ENCODE results near the gene OBSCN. TPM values are rescaled to one million over a fixed set of nuclear protein-coding genes. Genes with fewer than 3 reads are reported as not detected.

The OBSCN gene
- total RNA-seq, 2 experiments from 2014 or later: 80.8 to 82.2 TPM

DNA sequence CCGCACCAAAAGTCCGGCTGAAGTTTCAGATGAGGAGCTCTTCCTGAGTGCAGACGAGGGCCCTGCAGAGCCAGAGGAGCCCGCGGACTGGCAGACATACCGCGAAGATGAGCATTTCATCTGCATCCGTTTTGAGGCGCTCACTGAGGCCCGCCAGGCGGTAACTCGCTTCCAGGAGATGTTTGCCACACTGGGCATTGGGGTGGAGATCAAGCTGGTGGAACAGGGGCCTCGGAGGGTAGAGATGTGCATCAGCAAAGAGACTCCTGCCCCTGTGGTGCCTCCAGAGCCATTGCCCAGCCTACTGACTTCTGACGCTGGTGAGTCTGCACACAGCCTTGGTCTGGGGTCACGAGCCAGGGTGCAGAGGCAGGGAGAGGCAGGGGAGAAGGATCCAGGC lies 114.1 kb downstream of the OBSCN start:
- Histone ChIP-seq H3K27me3 (ENCODE audit: control insufficient read depth in 1 of 2, insufficient read depth in 2 of 2, low read length in 2 of 2) (no peaks in the 10 kb centered on the region), H3K4me1 (ENCODE audit: insufficient read depth, low read length) (no peaks in the 10 kb centered on the region), H3K4me3 (ENCODE audit: low read length) (no peak overlapping the region), H3K36me3 (ENCODE audit: insufficient read depth, low read length) (peaks cover 41% of the 10 kb centered on the region), H3K9me3 (ENCODE audit: control insufficient read depth in 1 of 2, insufficient read depth in 1 of 2, low read length in 2 of 2) (peaks cover 0 to 9% of the 10 kb centered on the region in 2 experiments), H3K27ac (ENCODE audit: low read depth in 1 of 2, low read length in 2 of 2) (no peak overlapping the region)
- TF ChIP-seq CTCF (IDR thresholded peaks at IDR 0.05): no peak
- no peak for DNase-seq
- ChIA-PET POLR2A (no interaction called here), CTCF (no interaction called here)
- H3K27ac Mint-ChIP-seq: no peak overlapping the region
- no peaks in the 10 kb centered on the region for H3K9me3 Mint-ChIP-seq
- H3K4me1 Mint-ChIP-seq (ENCODE audit: low read depth): no peaks in the 10 kb centered on the region
- intact Hi-C loops (cut with DNase I, micrococcal nuclease): no loop called here
- H3K4me3 Mint-ChIP-seq: no peak overlapping the region
- no peak for ATAC-seq (ENCODE audit: poor library complexity)
- H3K27me3 Mint-ChIP-seq: no peaks in the 10 kb centered on the region
- peaks cover 62% of the 10 kb centered on the region for H3K36me3 Mint-ChIP-seq (ENCODE audit: low read depth)

DNA sequence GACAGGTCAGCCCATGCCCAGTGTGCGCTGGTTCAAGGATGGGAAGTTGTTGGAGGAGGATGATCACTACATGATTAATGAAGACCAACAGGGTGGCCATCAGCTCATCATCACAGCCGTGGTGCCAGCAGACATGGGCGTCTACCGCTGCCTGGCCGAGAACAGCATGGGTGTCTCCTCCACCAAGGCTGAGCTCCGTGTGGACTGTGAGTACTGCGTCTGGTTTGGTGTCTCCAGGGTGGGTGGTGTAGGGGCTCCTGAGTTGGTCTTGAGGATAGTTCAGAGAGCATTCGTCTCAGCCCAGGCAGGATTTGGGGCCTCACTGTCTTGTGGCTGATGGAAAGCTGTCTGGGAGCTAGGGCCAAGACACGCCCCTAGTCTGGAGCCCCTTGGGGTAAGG lies 115.6 kb downstream of the OBSCN start:
- H3K27me3 Mint-ChIP-seq: no peaks in the 10 kb centered on the region
- POLR2A ChIA-PET: no interaction called here

DNA sequence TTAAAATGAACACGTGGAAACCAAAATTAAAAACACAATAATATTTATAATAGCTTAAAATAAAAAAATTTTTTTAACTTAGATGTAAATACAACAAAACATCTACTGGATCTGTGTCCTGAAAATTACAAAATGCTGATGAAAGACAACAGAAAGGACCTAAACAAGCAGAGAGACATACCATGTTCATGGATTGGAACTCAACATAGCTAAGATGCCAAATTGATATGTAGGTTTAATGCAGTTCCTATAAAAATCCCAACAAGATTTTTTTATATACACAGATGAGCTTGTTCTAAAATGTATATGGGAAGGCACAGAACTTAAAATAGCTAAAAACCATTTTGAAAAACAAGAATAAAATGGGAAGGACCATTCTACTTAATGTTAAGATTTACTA lies 117.4 kb downstream of the OBSCN start:
- H3K4me3 ChIP-seq (ENCODE audit: low read length): no peak overlapping the region
- H3K9me3 ChIP-seq (ENCODE audit: control insufficient read depth in 1 of 2, insufficient read depth in 1 of 2, low read length in 2 of 2): peaks cover 0 to 4% of the 10 kb centered on the region in 2 experiments
- Mint-ChIP-seq H3K4me3 (no peak overlapping the region), H3K27me3 (no peaks in the 10 kb centered on the region), H3K4me1 (ENCODE audit: low read depth) (peaks cover 6% of the 10 kb centered on the region), H3K36me3 (ENCODE audit: low read depth) (peaks cover 72% of the 10 kb centered on the region), H3K9me3 (no peaks in the 10 kb centered on the region), H3K27ac (no peak overlapping the region)
- peaks cover 26% of the 10 kb centered on the region for H3K36me3 ChIP-seq (ENCODE audit: insufficient read depth, low read length)
- no peaks in the 10 kb centered on the region for H3K27me3 ChIP-seq (ENCODE audit: control insufficient read depth in 1 of 2, insufficient read depth in 2 of 2, low read length in 2 of 2)
- no peak for ATAC-seq (ENCODE audit: poor library complexity)
- H3K4me1 ChIP-seq (ENCODE audit: insufficient read depth, low read length): no peaks in the 10 kb centered on the region
- CTCF ChIA-PET: no interaction called here
- POLR2A ChIA-PET: no interaction called here
- TF ChIP-seq CTCF (IDR thresholded peaks at IDR 0.05): no peak
- DNase-seq: no peak
- H3K27ac ChIP-seq (ENCODE audit: low read depth in 1 of 2, low read length in 2 of 2): no peak overlapping the region
- intact Hi-C loops (cut with DNase I, micrococcal nuclease): no loop called here

More for the DNA sequence above, 115.6 kb downstream of the OBSCN start:
- TF ChIP-seq CTCF (IDR thresholded peaks at IDR 0.05): no peak
- Histone ChIP-seq H3K27ac (ENCODE audit: low read depth in 1 of 2, low read length in 2 of 2) (no peak overlapping the region), H3K9me3 (ENCODE audit: control insufficient read depth in 1 of 2, insufficient read depth in 1 of 2, low read length in 2 of 2) (peaks cover 0 to 9% of the 10 kb centered on the region in 2 experiments), H3K4me3 (ENCODE audit: low read length) (no peak overlapping the region), H3K27me3 (ENCODE audit: control insufficient read depth in 1 of 2, insufficient read depth in 2 of 2, low read length in 2 of 2) (no peaks in the 10 kb centered on the region), H3K36me3 (ENCODE audit: insufficient read depth, low read length) (peaks cover 37% of the 10 kb centered on the region), H3K4me1 (ENCODE audit: insufficient read depth, low read length) (no peaks in the 10 kb centered on the region)
- Mint-ChIP-seq H3K36me3 (ENCODE audit: low read depth) (peaks cover 67% of the 10 kb centered on the region), H3K9me3 (no peaks in the 10 kb centered on the region), H3K4me3 (no peak overlapping the region), H3K27ac (no peak overlapping the region), H3K4me1 (ENCODE audit: low read depth) (peaks cover 6% of the 10 kb centered on the region)
- intact Hi-C loops (cut with DNase I, micrococcal nuclease): no loop called here
- ATAC-seq (ENCODE audit: poor library complexity) (no peak), DNase-seq (no peak)
- CTCF ChIA-PET: no interaction called here
